Esophagus (tissue), 2 donors: ENCODE data around the gene AGAP1. TPM values are rescaled to one million over a fixed set of nuclear protein-coding genes. Genes with fewer than 3 reads are reported as not detected.

ENCODE experiments used
- H3K27ac ChIP-seq, 2 donors: one replicate each; pipeline ENCODE4 v1.5.1; 2013; ENCODE audit warnings: low read depth in 2 of 2, mild to moderate bottlenecking in 2 of 2, inconsistent platforms in 1 of 2, low read length in 1 of 2, moderate library complexity in 1 of 2
- H3K27me3 ChIP-seq, 2 donors: one replicate each; pipeline ENCODE4 v1.6.1; 2013; ENCODE audit warnings: low read length in 2 of 2, control low read depth in 1 of 2, mild to moderate bottlenecking in 1 of 2; ENCODE audit not compliant: insufficient read depth in 2 of 2, control insufficient read depth in 1 of 2
- H3K36me3 ChIP-seq, 2 donors: one replicate each; pipeline ENCODE4 v1.6.1; 2013; ENCODE audit warnings: low read length in 1 of 2; ENCODE audit not compliant: control insufficient read depth in 2 of 2, insufficient read depth in 2 of 2
- H3K4me1 ChIP-seq, 2 donors: one replicate each; pipeline ENCODE4 v1.6.1; 2013; ENCODE audit warnings: low read length in 1 of 2; ENCODE audit not compliant: control insufficient read depth in 2 of 2, insufficient read depth in 2 of 2
- H3K4me3 ChIP-seq, 2 donors: one replicate each; pipeline ENCODE4 v1.5.1; 2013; ENCODE audit warnings: low read length in 2 of 2, mild to moderate bottlenecking in 2 of 2, low read depth in 1 of 2, moderate library complexity in 1 of 2
- H3K9me3 ChIP-seq, 2 donors: one replicate each; pipeline ENCODE4 v1.6.1; 2013; ENCODE audit warnings: mild to moderate bottlenecking in 2 of 2, low read depth in 1 of 2, low read length in 1 of 2, moderate library complexity in 1 of 2; ENCODE audit not compliant: control insufficient read depth in 2 of 2, insufficient read depth in 1 of 2
- WGBS, 2 donors: extraction: QIAGEN DNeasy Blood & Tissue Kit; methylation state at CpG; one replicate each; pipeline ENCODE4 v1.1.7; 2013; 5-methylcytosine and 5-hydroxymethylcytosine counted together
- polyA plus RNA-seq, 2 donors: library from polyadenylated mRNA; stranded (reverse); fragments of 200-250 nt; gene quantifications; one replicate each; pipeline ENCODE4 v1.2.3, GENCODE V29; 2013
- donor health status: healthy with polysubstance abuse.
- donor health status: Bipolar disorder and iron deficiency.

The AGAP1 gene
- polyA plus RNA-seq, 2 donors, result 4.9 TPM

DNA sequence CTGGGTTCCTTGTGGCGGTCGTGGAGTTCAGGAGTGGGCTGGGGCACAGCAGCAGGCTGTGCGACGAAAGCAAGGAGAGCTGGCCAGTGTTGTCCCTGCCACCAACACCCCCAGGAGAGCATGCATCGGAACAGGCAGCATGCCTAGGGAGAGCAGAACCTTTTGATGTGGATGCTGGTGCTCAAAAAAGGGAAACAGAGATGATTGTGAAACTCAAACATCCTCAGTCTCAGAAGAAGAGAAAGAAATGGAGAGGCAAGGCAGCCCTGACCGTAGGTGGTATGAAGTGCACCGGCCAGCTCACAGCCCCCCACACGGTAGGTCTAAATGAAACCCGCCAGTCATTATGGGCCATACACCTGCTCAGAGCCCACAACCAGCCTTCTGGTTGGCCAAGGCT is 420.9 kb downstream of the AGAP1 start:
- Histone ChIP-seq H3K36me3 (peaks cover 2 to 5% of the 10 kb centered on the region in 2 donors), H3K27ac (no peak overlapping the region), H3K9me3 (no peaks in the 10 kb centered on the region), H3K27me3 (no peaks in the 10 kb centered on the region), H3K4me1 (no peaks in the 10 kb centered on the region), H3K4me3 (no peak overlapping the region)
- WGBS, 2 donors, result 95 to 96% methylated on average over 9 of the region's 9 CpGs

DNA sequence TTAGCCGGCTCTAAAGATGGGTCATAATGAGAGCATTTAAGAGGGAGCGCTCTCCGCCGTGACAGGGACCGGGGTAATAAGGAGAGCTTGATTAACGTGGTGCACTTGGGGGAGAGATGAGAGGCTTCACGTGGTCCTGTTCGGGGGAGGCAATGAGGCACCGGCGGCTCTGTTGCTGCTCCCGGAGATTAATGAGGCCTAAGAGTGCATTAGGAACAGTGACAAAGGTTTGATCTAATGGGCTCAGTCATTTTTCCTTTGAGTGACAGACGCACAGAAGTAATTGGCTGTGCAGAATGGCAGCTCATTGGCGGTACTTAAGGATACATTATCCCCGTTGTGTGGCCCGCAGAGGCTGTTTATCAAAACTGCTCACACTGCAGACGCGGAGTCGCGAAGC is 423.7 kb downstream of the AGAP1 start:
- no peaks in the 10 kb centered on the region for H3K27me3 ChIP-seq
- no peaks in the 10 kb centered on the region for H3K9me3 ChIP-seq
- no peaks in the 10 kb centered on the region for H3K4me1 ChIP-seq
- H3K4me3 ChIP-seq, result no peak overlapping the region
- H3K36me3 ChIP-seq, result peaks cover 2 to 4% of the 10 kb centered on the region in 2 donors
- H3K27ac ChIP-seq, result no peak overlapping the region
- 91% methylated on average over 19 of the region's 19 CpGs for WGBS, 2 donors

DNA sequence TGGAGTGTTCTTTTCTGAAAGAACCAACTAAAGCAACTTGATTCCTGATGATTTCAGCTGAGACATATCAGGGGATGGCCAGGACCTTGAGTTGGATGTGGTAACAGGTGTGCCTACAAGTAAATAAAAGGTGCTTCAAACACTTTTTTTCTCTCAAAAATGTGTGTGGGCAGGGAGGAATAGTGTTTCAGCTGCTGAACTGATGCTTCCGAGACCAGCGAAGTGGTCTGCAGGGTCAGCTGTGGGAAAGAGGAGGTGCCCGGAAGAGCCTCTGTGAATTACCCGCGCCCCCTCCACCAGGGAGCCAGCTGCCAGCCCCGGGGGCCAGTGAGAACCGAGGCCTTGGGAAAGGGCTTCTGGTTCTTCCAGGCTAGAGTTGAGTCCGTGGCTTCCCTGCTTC is 425.0 kb downstream of the AGAP1 start:
- H3K27me3 ChIP-seq, result no peaks in the 10 kb centered on the region
- H3K27ac ChIP-seq, result no peak overlapping the region
- peaks cover 2 to 6% of the 10 kb centered on the region in 2 donors for H3K36me3 ChIP-seq
- no peaks in the 10 kb centered on the region for H3K9me3 ChIP-seq
- no peaks in the 10 kb centered on the region for H3K4me1 ChIP-seq
- H3K4me3 ChIP-seq, result no peak overlapping the region
- 94 to 97% methylated on average over 8 of the region's 8 CpGs for WGBS, 2 donors

DNA sequence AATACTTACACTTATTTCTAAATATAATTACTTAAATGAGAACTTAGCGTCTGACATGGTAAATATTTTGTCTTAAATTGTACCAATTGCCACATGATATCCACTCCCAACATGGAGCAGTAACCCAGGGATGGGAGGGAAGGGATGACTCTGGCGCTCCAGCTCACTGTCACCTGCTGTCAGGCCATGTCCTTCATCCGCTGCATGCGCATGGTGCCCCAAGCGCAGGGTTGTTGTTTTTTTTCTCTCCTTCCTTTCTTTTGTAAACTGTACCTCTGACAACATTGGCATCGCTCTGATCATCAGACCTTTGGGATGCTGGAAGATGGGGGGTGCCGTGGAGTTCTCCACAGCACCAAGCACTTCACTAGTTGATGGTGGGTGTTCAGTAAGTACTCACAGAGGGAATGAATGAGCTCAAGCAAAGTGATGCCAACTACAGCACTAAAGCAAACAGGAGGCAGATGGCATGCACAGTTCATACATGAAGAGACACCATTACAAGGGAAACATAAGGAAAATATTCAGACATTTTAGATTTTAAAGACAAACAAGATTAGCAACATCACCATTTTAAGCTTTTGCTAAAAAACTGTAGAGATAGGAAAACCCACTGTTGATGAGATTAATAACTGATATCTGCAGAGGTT is 426.5 kb downstream of the AGAP1 start:
- Histone ChIP-seq H3K9me3 (no peaks in the 10 kb centered on the region), H3K27ac (no peak overlapping the region), H3K4me3 (no peak overlapping the region), H3K36me3 (peaks cover 2 to 4% of the 10 kb centered on the region in 2 donors), H3K4me1 (no peaks in the 10 kb centered on the region), H3K27me3 (no peaks in the 10 kb centered on the region)
- WGBS, 2 donors, result 95 to 97% methylated on average over 7 of the region's 7 CpGs

DNA sequence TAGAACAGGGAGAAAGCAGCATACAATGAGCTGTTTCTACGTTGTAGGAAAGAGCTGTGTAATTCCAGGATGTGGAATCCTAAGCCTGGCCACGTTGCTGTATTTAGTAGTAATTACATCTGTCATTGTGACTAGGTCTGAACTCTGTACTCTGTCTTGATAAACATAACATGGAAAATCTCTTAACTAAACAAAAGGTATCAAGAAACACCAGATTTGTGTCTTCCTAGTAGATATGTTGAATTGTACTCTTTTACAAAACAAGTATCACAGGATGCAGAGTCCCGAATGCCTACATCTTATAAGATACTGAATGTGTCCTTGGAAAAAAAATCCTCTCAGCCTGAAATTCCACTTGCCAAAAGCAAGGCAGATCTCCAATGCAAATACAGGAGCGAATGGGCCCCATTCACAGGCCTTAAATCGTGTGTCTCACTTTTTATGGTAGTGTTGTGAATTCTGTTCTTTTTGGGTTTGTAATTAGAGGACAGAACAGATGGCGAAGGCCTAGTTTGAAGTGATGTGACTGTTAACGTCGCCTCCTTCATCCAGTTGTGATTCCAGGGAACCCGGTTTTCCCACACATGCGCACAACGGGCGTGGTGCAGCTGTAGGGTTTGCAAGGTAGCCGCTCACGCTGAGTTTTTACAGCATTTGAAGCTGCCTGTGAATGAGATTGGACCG is 427.8 kb downstream of the AGAP1 start:
- no peak overlapping the region for H3K27ac ChIP-seq
- no peaks in the 10 kb centered on the region for H3K27me3 ChIP-seq
- no peaks in the 10 kb centered on the region for H3K4me1 ChIP-seq
- no peaks in the 10 kb centered on the region for H3K9me3 ChIP-seq
- whole genome bisulfite sequencing, 2 donors, result 87 to 88% methylated on average over 15 of the region's 15 CpGs
- peaks cover 2 to 4% of the 10 kb centered on the region in 2 donors for H3K36me3 ChIP-seq
- no peak overlapping the region for H3K4me3 ChIP-seq

DNA sequence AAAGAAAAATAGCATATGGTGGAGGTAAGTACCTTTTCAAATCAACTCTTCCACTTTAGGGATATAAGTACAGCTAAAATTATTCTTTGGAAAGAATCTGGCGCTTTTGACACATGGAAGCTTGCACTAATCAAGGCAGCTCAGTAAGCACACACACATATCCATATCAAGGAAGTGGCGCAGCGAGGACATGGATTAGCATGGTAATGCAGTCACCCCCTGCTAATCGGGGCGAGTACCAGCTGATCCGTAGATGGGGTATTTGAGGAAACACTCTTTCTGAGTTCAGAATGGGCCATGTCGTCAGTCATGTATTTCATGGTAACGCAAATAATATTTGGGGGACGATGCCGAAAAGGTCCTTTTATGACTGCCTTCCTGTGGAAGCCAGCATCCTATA is 429.0 kb downstream of the AGAP1 start:
- H3K36me3 ChIP-seq, result peaks cover 2 to 4% of the 10 kb centered on the region in 2 donors
- no peak overlapping the region for H3K4me3 ChIP-seq
- H3K9me3 ChIP-seq, result no peaks in the 10 kb centered on the region
- no peaks in the 10 kb centered on the region for H3K4me1 ChIP-seq
- no peak overlapping the region for H3K27ac ChIP-seq
- no peaks in the 10 kb centered on the region for H3K27me3 ChIP-seq
- WGBS, 2 donors, result 90% methylated on average over 10 of the region's 10 CpGs

DNA sequence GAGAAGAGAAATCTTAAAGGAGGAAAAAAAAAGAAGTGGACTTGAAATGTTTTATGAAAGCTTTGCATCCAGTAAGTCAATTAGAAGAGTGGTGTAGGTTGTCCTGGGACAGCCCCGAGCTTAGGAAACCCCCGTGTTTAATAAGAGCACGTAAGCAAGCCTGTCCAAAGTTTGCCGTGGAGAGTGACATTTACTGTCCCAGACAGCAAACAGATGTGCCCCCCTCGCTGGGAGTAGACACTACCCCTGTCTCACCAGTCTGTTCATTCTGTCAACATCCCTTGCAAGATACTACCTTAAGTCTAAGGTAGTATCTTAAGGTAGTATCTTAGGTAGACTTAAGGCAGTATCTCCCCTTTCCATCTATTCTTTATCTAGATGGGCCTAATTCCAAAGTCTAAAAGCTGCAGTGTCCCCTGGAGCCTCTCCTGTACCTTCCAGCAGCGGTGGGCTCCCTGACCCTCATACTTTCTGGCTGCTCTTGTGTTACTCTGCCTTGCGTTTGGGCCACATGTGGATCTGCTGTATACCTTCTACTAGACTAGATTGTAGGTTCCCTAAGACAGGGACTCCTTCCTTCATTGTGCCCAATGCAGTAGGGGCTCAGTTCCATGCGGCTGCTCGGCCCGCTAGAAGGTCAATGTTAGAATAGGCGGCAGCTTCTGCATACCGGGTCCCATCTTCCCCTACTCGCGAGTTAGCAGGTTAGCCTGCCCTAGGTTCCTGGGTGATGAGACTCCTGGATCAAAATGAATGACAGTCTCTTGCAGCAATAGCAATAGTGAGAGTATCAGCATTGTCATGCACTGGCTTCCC is 430.2 kb downstream of the AGAP1 start:
- no peaks in the 10 kb centered on the region for H3K4me1 ChIP-seq
- 87 to 92% methylated on average over 14 of the region's 14 CpGs for WGBS, 2 donors
- no peaks in the 10 kb centered on the region for H3K9me3 ChIP-seq
- peaks cover 3 to 4% of the 10 kb centered on the region in 2 donors for H3K36me3 ChIP-seq
- no peak overlapping the region for H3K4me3 ChIP-seq
- no peak overlapping the region for H3K27ac ChIP-seq
- H3K27me3 ChIP-seq, result no peaks in the 10 kb centered on the region

DNA sequence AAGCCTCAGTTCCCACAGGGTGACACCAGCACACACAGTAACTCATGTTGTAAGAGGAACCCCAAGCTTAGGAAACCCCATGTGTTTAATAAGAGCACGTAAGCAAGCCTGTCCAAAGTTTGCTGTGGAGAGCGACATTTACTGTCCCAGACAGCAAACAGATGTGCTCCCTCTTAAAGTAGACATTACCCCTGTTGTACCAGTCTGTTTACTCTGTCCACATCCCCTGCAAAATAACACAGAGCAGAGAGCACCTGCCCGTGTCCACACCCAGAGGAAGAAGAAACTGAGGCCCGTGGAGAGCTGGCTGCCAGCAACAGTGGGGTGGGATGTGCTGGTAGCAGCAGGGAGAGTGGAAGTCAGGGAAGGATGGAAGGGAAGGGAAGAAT is 430.8 kb downstream of the AGAP1 start:
- H3K27ac ChIP-seq, result no peak overlapping the region
- H3K27me3 ChIP-seq, result no peaks in the 10 kb centered on the region
- 85 to 86% methylated on average over 4 of the region's 4 CpGs for WGBS, 2 donors
- no peaks in the 10 kb centered on the region for H3K9me3 ChIP-seq
- no peaks in the 10 kb centered on the region for H3K4me1 ChIP-seq
- peaks cover 3 to 4% of the 10 kb centered on the region in 2 donors for H3K36me3 ChIP-seq
- H3K4me3 ChIP-seq, result no peak overlapping the region

DNA sequence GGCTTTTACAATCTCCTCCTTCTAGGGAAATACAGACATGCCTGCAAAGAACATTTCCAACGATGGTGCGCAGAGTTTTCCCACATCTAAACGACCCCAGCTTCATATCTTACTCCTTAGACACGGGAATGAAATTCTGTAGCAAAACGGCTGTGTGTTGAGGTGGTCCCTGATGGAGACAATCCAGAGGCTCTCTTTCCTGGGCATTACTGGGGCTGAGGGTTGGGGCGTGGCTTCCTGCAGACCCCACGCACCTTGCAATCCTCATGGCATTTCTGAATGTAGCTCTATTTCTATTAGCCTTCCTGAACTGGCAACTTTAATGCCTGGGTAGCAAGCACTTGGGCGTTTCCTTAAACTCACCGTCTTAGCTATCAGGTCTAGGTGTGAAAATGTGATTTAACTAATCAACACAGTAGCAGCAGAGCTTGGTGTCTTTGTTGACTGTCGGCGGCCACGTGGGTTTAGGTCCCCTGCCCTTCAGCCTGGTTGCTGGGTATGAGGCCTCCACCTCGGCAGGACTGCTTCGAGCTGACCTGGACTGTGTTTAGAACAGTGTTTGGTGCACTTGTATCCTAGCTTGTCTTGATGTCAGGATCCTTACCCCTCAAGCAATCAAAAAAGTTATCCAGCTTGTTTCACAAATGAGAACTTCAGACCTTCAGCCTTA is 431.5 kb downstream of the AGAP1 start:
- Histone ChIP-seq H3K9me3 (no peaks in the 10 kb centered on the region), H3K27me3 (no peaks in the 10 kb centered on the region), H3K36me3 (peaks cover 2 to 3% of the 10 kb centered on the region in 2 donors), H3K4me1 (no peaks in the 10 kb centered on the region), H3K27ac (no peak overlapping the region), H3K4me3 (no peak overlapping the region)
- WGBS, 2 donors, result 81 to 82% methylated on average over 14 of the region's 14 CpGs
